Liver (tissue), 9 donors: Measurements from ENCODE around the gene KHSRP. TPM values are rescaled to one million over a fixed set of nuclear protein-coding genes. Genes with fewer than 3 reads are reported as not detected.

Experiments used
- DNase-seq: peaks from one replicate; pipeline ENCODE4 v3.0.0-alpha.2; 2017; ENCODE audit warnings: low spot score
- H3K27ac ChIP-seq, 2 donors: one replicate each; pipeline ENCODE4 v1.7.0; 2013; ENCODE audit warnings: inconsistent platforms in 2 of 2, low read length in 2 of 2, control low read depth in 1 of 2, low read depth in 1 of 2, mild to moderate bottlenecking in 1 of 2
- H3K27me3 ChIP-seq, 4 donors: one replicate each; pipeline versions ENCODE4 v1.6.1 to v1.7.0; 2013; ENCODE audit warnings: low read length in 3 of 4, inconsistent platforms in 1 of 4, mild to moderate bottlenecking in 1 of 4, moderate library complexity in 1 of 4; ENCODE audit not compliant: control insufficient read depth in 4 of 4, insufficient read depth in 4 of 4
- H3K36me3 ChIP-seq, 4 donors: one replicate each; pipeline versions ENCODE4 v1.6.1 to v1.7.0; 2013; ENCODE audit warnings: low read length in 3 of 4, mild to moderate bottlenecking in 3 of 4, low read depth in 1 of 4, moderate library complexity in 1 of 4; ENCODE audit not compliant: control insufficient read depth in 4 of 4, insufficient read depth in 3 of 4
- H3K4me1 ChIP-seq, 4 donors: one replicate each; pipeline versions ENCODE4 v1.6.1 to v1.7.0; 2013; ENCODE audit warnings: low read length in 3 of 4, mild to moderate bottlenecking in 3 of 4, moderate library complexity in 1 of 4; ENCODE audit not compliant: control insufficient read depth in 4 of 4, insufficient read depth in 4 of 4
- H3K4me3 ChIP-seq, 3 donors: one replicate each; pipeline versions ENCODE4 v1.6.1 to v1.7.0; 2013; ENCODE audit warnings: low read length in 3 of 3, control low read depth in 1 of 3, low read depth in 1 of 3, mild to moderate bottlenecking in 1 of 3
- H3K9ac ChIP-seq, 2 donors: one replicate each; pipeline ENCODE4 v1.7.0; 2013; ENCODE audit warnings: low read length in 2 of 2, mild to moderate bottlenecking in 2 of 2, moderate library complexity in 2 of 2, control low read depth in 1 of 2, low read depth in 1 of 2
- H3K9me3 ChIP-seq, 4 donors: one replicate each; pipeline versions ENCODE4 v1.6.1 to v1.7.0; 2013; ENCODE audit warnings: low read length in 3 of 4; ENCODE audit not compliant: control insufficient read depth in 4 of 4
- EGR1 ChIP-seq, 2 donors: IDR thresholded peaks; 2 replicates each; pipeline ENCODE4 v1.6.1; 2016 to 2018; ENCODE audit warnings: antibody characterized with exemption in 2 of 2, low read depth in 2 of 2
- FOXA1 ChIP-seq: IDR thresholded peaks from 2 replicates; pipeline ENCODE4 v1.6.1; 2016; ENCODE audit warnings: antibody characterized with exemption
- FOXA2 ChIP-seq: IDR thresholded peaks from 2 replicates; pipeline ENCODE4 v1.6.1; 2016; ENCODE audit warnings: antibody characterized with exemption
- GABPA ChIP-seq, 2 donors: IDR thresholded peaks in 1 of 2; conservative IDR thresholded peaks in 1 of 2; 2 replicates each; pipeline ENCODE4 v1.6.1; 2016; ENCODE audit warnings: antibody characterized with exemption in 2 of 2, mild to moderate bottlenecking in 1 of 2, moderate library complexity in 1 of 2
- HNF4A ChIP-seq, 2 donors: conservative IDR thresholded peaks; 2 replicates each; pipeline ENCODE4 v1.6.1; 2016; ENCODE audit warnings: antibody characterized with exemption in 2 of 2, mild to moderate bottlenecking in 2 of 2
- HNF4G ChIP-seq: IDR thresholded peaks from 2 replicates; pipeline ENCODE4 v1.6.1; 2016; ENCODE audit warnings: antibody characterized with exemption
- JUND ChIP-seq, 2 donors: IDR thresholded peaks; 2 replicates each; pipeline ENCODE4 v1.6.1; 2016; ENCODE audit warnings: antibody characterized with exemption in 2 of 2
- NR2F2 ChIP-seq: IDR thresholded peaks from 2 replicates; pipeline ENCODE4 v1.6.1; 2016; ENCODE audit warnings: antibody characterized with exemption
- RAD21 ChIP-seq, 2 donors: IDR thresholded peaks; 2 replicates each; pipeline ENCODE4 v1.6.1; 2016; ENCODE audit warnings: antibody characterized with exemption in 2 of 2, mild to moderate bottlenecking in 2 of 2
- RXRA ChIP-seq, 2 donors: IDR thresholded peaks; 2 replicates each; pipeline ENCODE4 v1.6.1; 2017 to 2018; ENCODE audit warnings: antibody characterized with exemption in 2 of 2, mild to moderate bottlenecking in 1 of 2
- TAF1 ChIP-seq: conservative IDR thresholded peaks from 2 replicates; pipeline ENCODE4 v1.6.1; 2016; ENCODE audit warnings: antibody characterized with exemption, mild to moderate bottlenecking
- YY1 ChIP-seq: IDR thresholded peaks from 2 replicates; pipeline ENCODE4 v1.6.1; 2016; ENCODE audit warnings: antibody characterized with exemption, mild to moderate bottlenecking
- WGBS: extraction: QIAGEN DNeasy Blood & Tissue Kit; methylation state at CpG from one replicate; pipeline ENCODE4 v1.1.7; 2013; 5-methylcytosine and 5-hydroxymethylcytosine counted together
- polyA plus RNA-seq, 2 donors: library from polyadenylated mRNA; stranded (reverse) in 1 of 2; unstranded in 1 of 2; fragments of 200-250 nt in 1 of 2; fragments of >200 nt in 1 of 2; fragmentation: Nextera tagmentation in 1 of 2; extraction: Ambion mirVana in 1 of 2; gene quantifications; one replicate each; pipeline versions ENCODE4 v1.2.1 to v1.2.3, GENCODE V29; 2013 to 2015
- total RNA-seq, 2 donors: library from RNA; depleted of rRNA; stranded (reverse); fragments of >200 nt; gene quantifications; one replicate each; pipeline ENCODE4 v1.2.3, GENCODE V29; 2014
- TF ChIP-seq, protein P1 (sequence below): IDR thresholded peaks from 2 replicates; pipeline ENCODE4 v1.6.1; 2016; ENCODE audit warnings: antibody characterized with exemption, mild to moderate bottlenecking
- TF ChIP-seq, protein P2 (sequence below): fragments of 150-350 bp; IDR thresholded peaks from 2 replicates; pipeline ENCODE4 v1.5.1; 2017; ENCODE audit warnings: improper control_type of control experiment, low read depth, low read length; ENCODE audit not compliant: missing input control
- TF ChIP-seq, protein P3 (sequence below): IDR thresholded peaks from 2 replicates; pipeline ENCODE4 v1.6.1; 2016; ENCODE audit warnings: antibody characterized with exemption
- TF ChIP-seq, protein P4 (sequence below): IDR thresholded peaks from 2 replicates; pipeline ENCODE4 v1.6.1; 2016; ENCODE audit warnings: antibody characterized with exemption
- donor health status: healthy.
- donor health status: healthy.
- donor health status: healthy.
- donor health status: healthy.
- donor health status: healthy.

The KHSRP gene
- total and polyA plus RNA-seq, 4 donors = 8.0 to 132 (median 66.1) TPM

DNA sequence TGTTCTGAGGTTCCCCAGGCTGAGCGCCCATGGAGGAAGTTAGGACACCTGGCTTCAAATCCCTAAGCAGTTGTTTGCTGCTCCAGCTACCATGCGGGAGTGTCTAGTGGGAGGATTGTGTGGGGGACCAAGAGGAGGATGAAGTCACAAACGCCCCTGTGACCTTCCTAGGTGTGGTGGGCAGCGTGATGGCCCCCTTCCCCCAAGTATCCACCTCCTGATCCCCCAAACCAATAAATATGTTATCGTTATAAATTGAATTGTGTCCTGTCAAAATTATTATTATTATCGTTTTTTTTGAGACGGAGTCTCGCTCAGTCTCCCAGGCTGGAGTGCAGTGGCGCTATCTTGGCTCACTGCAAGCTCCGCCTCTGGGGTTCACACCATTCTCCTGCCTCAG lies 9.1 kb upstream of the KHSRP start, which contains the start of gene SLC25A41:
TSS of gene SLC25A41 (minus strand) at position 101 of the 400 bp plus-strand sequence. CDS start at position 31, 70 bp downstream.
- Histone ChIP-seq H3K27ac (no peak within 1 kb of the TSS), H3K4me3 (no peak within 1 kb of the TSS), H3K9me3 (no peaks in the 10 kb centered on the region), H3K4me1 (no peaks in the 10 kb centered on the region), H3K27me3 (no peaks in the 10 kb centered on the region), H3K36me3 (no peaks in the 10 kb centered on the region), H3K9ac (no peak within 1 kb of the TSS)
- WGBS = 94% methylated on average over 10 of the region's 10 CpGs
- TF ChIP-seq JUND (IDR thresholded peaks at IDR 0.05) = no peak
- TF ChIP-seq RAD21 (IDR thresholded peaks at IDR 0.05) = no peak
- TF ChIP-seq NR2F2 = no peak
- TF ChIP-seq, protein P1, sequence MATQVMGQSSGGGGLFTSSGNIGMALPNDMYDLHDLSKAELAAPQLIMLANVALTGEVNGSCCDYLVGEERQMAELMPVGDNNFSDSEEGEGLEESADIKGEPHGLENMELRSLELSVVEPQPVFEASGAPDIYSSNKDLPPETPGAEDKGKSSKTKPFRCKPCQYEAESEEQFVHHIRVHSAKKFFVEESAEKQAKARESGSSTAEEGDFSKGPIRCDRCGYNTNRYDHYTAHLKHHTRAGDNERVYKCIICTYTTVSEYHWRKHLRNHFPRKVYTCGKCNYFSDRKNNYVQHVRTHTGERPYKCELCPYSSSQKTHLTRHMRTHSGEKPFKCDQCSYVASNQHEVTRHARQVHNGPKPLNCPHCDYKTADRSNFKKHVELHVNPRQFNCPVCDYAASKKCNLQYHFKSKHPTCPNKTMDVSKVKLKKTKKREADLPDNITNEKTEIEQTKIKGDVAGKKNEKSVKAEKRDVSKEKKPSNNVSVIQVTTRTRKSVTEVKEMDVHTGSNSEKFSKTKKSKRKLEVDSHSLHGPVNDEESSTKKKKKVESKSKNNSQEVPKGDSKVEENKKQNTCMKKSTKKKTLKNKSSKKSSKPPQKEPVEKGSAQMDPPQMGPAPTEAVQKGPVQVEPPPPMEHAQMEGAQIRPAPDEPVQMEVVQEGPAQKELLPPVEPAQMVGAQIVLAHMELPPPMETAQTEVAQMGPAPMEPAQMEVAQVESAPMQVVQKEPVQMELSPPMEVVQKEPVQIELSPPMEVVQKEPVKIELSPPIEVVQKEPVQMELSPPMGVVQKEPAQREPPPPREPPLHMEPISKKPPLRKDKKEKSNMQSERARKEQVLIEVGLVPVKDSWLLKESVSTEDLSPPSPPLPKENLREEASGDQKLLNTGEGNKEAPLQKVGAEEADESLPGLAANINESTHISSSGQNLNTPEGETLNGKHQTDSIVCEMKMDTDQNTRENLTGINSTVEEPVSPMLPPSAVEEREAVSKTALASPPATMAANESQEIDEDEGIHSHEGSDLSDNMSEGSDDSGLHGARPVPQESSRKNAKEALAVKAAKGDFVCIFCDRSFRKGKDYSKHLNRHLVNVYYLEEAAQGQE = no peak
- TF ChIP-seq YY1 = no peak
- no peak for TF ChIP-seq HNF4A (conservative IDR thresholded peaks at IDR 0.05)
- no peak for TF ChIP-seq FOXA2
- TF ChIP-seq, protein P2, sequence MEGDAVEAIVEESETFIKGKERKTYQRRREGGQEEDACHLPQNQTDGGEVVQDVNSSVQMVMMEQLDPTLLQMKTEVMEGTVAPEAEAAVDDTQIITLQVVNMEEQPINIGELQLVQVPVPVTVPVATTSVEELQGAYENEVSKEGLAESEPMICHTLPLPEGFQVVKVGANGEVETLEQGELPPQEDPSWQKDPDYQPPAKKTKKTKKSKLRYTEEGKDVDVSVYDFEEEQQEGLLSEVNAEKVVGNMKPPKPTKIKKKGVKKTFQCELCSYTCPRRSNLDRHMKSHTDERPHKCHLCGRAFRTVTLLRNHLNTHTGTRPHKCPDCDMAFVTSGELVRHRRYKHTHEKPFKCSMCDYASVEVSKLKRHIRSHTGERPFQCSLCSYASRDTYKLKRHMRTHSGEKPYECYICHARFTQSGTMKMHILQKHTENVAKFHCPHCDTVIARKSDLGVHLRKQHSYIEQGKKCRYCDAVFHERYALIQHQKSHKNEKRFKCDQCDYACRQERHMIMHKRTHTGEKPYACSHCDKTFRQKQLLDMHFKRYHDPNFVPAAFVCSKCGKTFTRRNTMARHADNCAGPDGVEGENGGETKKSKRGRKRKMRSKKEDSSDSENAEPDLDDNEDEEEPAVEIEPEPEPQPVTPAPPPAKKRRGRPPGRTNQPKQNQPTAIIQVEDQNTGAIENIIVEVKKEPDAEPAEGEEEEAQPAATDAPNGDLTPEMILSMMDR = no peak
- TF ChIP-seq GABPA (IDR thresholded peaks at IDR 0.05 in 1 of 2, conservative IDR thresholded peaks at IDR 0.05 in 1 of 2) = no peak
- no peak for TF ChIP-seq FOXA1
- DNase-seq = no peak

DNA sequence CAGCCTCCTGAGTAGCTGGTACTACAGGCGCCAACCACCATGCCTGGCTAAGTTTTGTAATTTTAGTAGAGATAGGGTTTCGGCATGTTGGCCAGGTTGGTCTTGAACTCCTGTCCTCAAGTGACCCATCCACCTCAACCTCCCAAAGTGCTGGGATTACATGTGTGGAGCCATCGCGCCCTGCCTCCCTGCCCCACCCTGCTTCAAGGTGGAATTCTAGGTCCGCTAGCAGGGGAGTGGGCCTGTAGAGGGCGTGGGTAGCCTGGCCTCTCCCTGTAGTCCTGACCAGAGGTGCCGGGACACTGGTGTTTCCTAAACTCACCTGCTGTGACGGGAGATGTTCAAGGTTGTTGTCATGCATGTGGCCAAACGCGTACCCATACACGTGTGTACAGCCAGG lies 8.6 kb upstream of the KHSRP start:
- Histone ChIP-seq H3K4me3 (no peak overlapping the region), H3K36me3 (no peaks in the 10 kb centered on the region), H3K9me3 (no peaks in the 10 kb centered on the region), H3K27ac (no peak overlapping the region), H3K27me3 (no peaks in the 10 kb centered on the region), H3K9ac (no peak overlapping the region), H3K4me1 (no peaks in the 10 kb centered on the region)
- WGBS = 90% methylated on average over 11 of the region's 11 CpGs
- no peak for DNase-seq
- TF ChIP-seq HNF4G (no peak), EGR1 (IDR thresholded peaks at IDR 0.05; ENCODE audit: low read depth in 2 of 2) (no peak), FOXA1 (no peak), YY1 (no peak), RXRA (IDR thresholded peaks at IDR 0.05) (no peak), NR2F2 (no peak), TAF1 (no peak), JUND (IDR thresholded peaks at IDR 0.05) (no peak), RAD21 (IDR thresholded peaks at IDR 0.05) (no peak), HNF4A (conservative IDR thresholded peaks at IDR 0.05) (no peak)
- TF ChIP-seq, protein P2 = no peak
- TF ChIP-seq, protein P3, sequence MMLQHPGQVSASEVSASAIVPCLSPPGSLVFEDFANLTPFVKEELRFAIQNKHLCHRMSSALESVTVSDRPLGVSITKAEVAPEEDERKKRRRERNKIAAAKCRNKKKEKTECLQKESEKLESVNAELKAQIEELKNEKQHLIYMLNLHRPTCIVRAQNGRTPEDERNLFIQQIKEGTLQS = no peak
- TF ChIP-seq, protein P4, sequence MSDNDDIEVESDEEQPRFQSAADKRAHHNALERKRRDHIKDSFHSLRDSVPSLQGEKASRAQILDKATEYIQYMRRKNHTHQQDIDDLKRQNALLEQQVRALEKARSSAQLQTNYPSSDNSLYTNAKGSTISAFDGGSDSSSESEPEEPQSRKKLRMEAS = no peak
